PC-3 (cell line): Measurements from ENCODE around the gene CPA3. TPM values are rescaled to one million over a fixed set of nuclear protein-coding genes. Genes with fewer than 3 reads are reported as not detected.

Source experiments
- ATAC-seq: fragments of 200-7000 bp; cut with Tn5 transposase; 2 replicates; pipeline ENCODE4 v1.9.1; 2020; ENCODE audit warnings: mild to moderate bottlenecking, moderate library complexity
- BruUV-seq: library from RNA; stranded (reverse); fragments of 400-500 nt; replicated peaks from 2 replicates; lab custom pipeline; 2021; lab: Mats Ljungman, UMichigan
- CTCF ChIA-PET: fragments of 300-600 bp; sonication (Branson Sonifier 250); formaldehyde crosslinking; loops from one replicate; lab custom pipeline; 2022; ENCODE audit warnings: antibody characterized with exemption; lab: Charles Lee
- POLR2A ChIA-PET: fragments of 300-600 bp; sonication (Branson Sonifier 250); formaldehyde crosslinking; loops from one replicate; lab custom pipeline; 2022; ENCODE audit warnings: antibody characterized with exemption; ENCODE audit not compliant: unreplicated experiment; lab: Charles Lee
- DNase-seq: peaks from one replicate; pipeline ENCODE4 v3.0.0-alpha.2; 2015
- H2AFZ ChIP-seq: fragments of 300-600 bp; sonication (generic); 2 replicates; pipeline ENCODE4 v1.6.0; 2016; ENCODE audit warnings: antibody characterized with exemption, low read length
- H3F3A ChIP-seq: fragments of 300-600 bp; sonication (generic); one replicate; pipeline ENCODE4 v1.6.0; 2017; ENCODE audit warnings: antibody characterized with exemption, low read length, control low read depth, mild to moderate bottlenecking; ENCODE audit not compliant: unreplicated experiment
- H3K27ac ChIP-seq: fragments of 300-600 bp; sonication (generic); 2 replicates; pipeline ENCODE4 v1.5.1; 2016; ENCODE audit warnings: mild to moderate bottlenecking, low read length
- H3K27me3 ChIP-seq: fragments of 300-600 bp; sonication (generic); 2 replicates; pipeline ENCODE4 v1.6.1; 2016; ENCODE audit warnings: low read length, mixed read lengths
- H3K36me3 ChIP-seq: fragments of 300-600 bp; sonication (generic); 2 replicates; pipeline ENCODE4 v1.6.1; 2016; ENCODE audit warnings: low read depth, mixed run types, low read length, mixed read lengths
- H3K4me1 ChIP-seq: fragments of 300-600 bp; sonication (generic); 2 replicates; pipeline ENCODE4 v1.5.1; 2016; ENCODE audit warnings: low read length; ENCODE audit not compliant: insufficient read depth
- H3K4me2 ChIP-seq: fragments of 300-600 bp; sonication (generic); 2 replicates; pipeline ENCODE4 v1.6.0; 2016; ENCODE audit warnings: low read length
- H3K4me3 ChIP-seq: fragments of 300-600 bp; sonication (generic); 2 replicates; pipeline ENCODE4 v1.5.1; 2016; ENCODE audit warnings: mild to moderate bottlenecking, low read length, mixed read lengths
- H3K79me2 ChIP-seq: fragments of 300-600 bp; sonication (generic); 2 replicates; pipeline ENCODE4 v1.6.1; 2017; ENCODE audit warnings: low read length, mixed read lengths
- H3K9ac ChIP-seq: fragments of 300-600 bp; sonication (generic); 2 replicates; pipeline ENCODE4 v1.6.0; 2016; ENCODE audit warnings: mild to moderate bottlenecking, low read length
- H3K9me2 ChIP-seq: fragments of 300-600 bp; sonication (generic); replicated peaks from 2 replicates; pipeline ENCODE4 v1.6.1; 2016; ENCODE audit warnings: mixed run types, low read length, mixed read lengths
- H3K9me3 ChIP-seq: fragments of 300-600 bp; sonication (generic); 2 replicates; pipeline ENCODE4 v1.6.1; 2016; ENCODE audit warnings: low read length, mixed read lengths
- H4K20me1 ChIP-seq: fragments of 300-600 bp; sonication (generic); 2 replicates; pipeline ENCODE4 v1.6.1; 2016; ENCODE audit warnings: low read length, mixed read lengths
- CTCF ChIP-seq: fragments of 300-600 bp; sonication (generic); conservative IDR thresholded peaks from 2 replicates; pipeline ENCODE4 v1.5.1; 2017; ENCODE audit warnings: antibody characterized with exemption, low read depth, mild to moderate bottlenecking, low read length
- EZH2 ChIP-seq: fragments of 300-600 bp; sonication (generic); IDR thresholded peaks from one replicate; pipeline ENCODE4 v1.6.1; 2017; ENCODE audit warnings: antibody characterized with exemption, mild to moderate bottlenecking, low read length; ENCODE audit not compliant: unreplicated experiment
- EZH2phosphoT487 ChIP-seq: fragments of 300-600 bp; sonication (generic); IDR thresholded peaks from 2 replicates; pipeline ENCODE4 v1.6.1; 2018; ENCODE audit warnings: mild to moderate bottlenecking, antibody characterized with exemption, low read length, borderline replicate concordance
- intact Hi-C: fragments of 100-400 bp; cut with micrococcal nuclease; formaldehyde crosslinking; loops from 2 replicates; pipeline ENCODE4 v1.9.0; 2023
- total RNA-seq: library from RNA; depleted of rRNA; stranded (reverse); fragments of >200 nt; gene quantifications from 2 replicates; pipeline ENCODE4 v1.2.3, GENCODE V29; 2014

CPA3 gene
- total RNA-seq, 1 experiment from 2014 or later, result not detected

GRCh38 chr3:148930752-148931151, 65.7 kb downstream of the CPA3 start:
- POLR2A ChIA-PET, result no interaction called here
- Histone ChIP-seq H3K27me3 (peaks cover 18% of the 10 kb centered on the region; the same call in 1 of the 2 replicates), H3K36me3 (no peaks in the 10 kb centered on the region), H3K79me2 (no peaks in the 10 kb centered on the region), H2AFZ (no peak overlapping the region), H3K9me3 (no peaks in the 10 kb centered on the region), H3K4me2 (no peak overlapping the region), H3K9me2 (no peaks in the 10 kb centered on the region), H3K4me3 (no peak overlapping the region), H3K9ac (no peak overlapping the region), H3F3A (no peaks in the 10 kb centered on the region), H4K20me1 (no peaks in the 10 kb centered on the region), H3K4me1 (no peaks in the 10 kb centered on the region), H3K27ac (no peak overlapping the region)
- peak; percentile 40; the same call in 1 of the 2 replicates for ATAC-seq
- intact Hi-C loops, result no loop called here
- CTCF ChIA-PET, result no interaction called here
- DNase-seq, result peak; percentile 67
- no peak for TF ChIP-seq CTCF
- no peak for TF ChIP-seq EZH2phosphoT487
- no peak for TF ChIP-seq EZH2
- BruUV-seq, result no TSS peak

GRCh38 chr3:148931574-148931973, 66.5 kb downstream of the CPA3 start:
- Histone ChIP-seq H3K4me3 (no peak overlapping the region), H3K4me2 (no peak overlapping the region), H3K9ac (no peak overlapping the region), H3K79me2 (no peaks in the 10 kb centered on the region), H3K36me3 (no peaks in the 10 kb centered on the region), H2AFZ (no peak overlapping the region), H3F3A (no peaks in the 10 kb centered on the region), H3K27ac (no peak overlapping the region), H3K27me3 (peaks cover 17% of the 10 kb centered on the region; the same call in 1 of the 2 replicates), H3K9me2 (no peaks in the 10 kb centered on the region), H3K4me1 (no peaks in the 10 kb centered on the region), H4K20me1 (no peaks in the 10 kb centered on the region), H3K9me3 (no peaks in the 10 kb centered on the region)
- intact Hi-C loops, result no loop called here
- DNase-seq (no peak), ATAC-seq (no peak)
- ChIA-PET CTCF (no interaction called here), POLR2A (no interaction called here)
- no TSS peak for BruUV-seq
- TF ChIP-seq CTCF (0 out of 2 replicates have a peak, but pooled peaks have one; percentile 22), EZH2phosphoT487 (no peak)

DNA sequence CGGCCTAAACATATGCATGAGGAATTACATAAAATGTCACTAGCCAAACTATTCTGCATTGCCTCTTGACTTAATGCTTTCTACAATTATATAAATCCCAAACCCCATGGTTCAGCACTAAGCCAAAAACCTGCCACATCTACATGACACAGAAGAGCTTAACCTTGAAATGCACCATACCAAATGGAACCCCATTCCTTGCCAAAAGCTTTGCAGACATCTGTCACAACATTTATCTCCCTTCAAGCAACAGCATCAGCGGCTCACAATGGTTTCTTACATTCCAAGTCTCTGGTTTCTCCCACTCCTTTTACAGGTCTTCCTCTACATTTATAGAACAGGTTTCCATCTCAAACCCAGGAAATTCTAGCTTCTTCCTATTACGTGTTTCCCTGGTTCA, 67.9 kb downstream of the CPA3 start:
- CTCF ChIA-PET, result no interaction called here

More for the DNA sequence above, 67.9 kb downstream of the CPA3 start:
- BruUV-seq, result no TSS peak
- H3K9me3 ChIP-seq, result no peaks in the 10 kb centered on the region
- intact Hi-C loops, result no loop called here
- TF ChIP-seq EZH2phosphoT487 (no peak), EZH2 (no peak), CTCF (no peak)
- H4K20me1 ChIP-seq, result no peaks in the 10 kb centered on the region
- no peaks in the 10 kb centered on the region for H3F3A ChIP-seq
- peaks cover 17% of the 10 kb centered on the region for H3K27me3 ChIP-seq
- DNase-seq (no peak), ATAC-seq (no peak)
- no peaks in the 10 kb centered on the region for H3K79me2 ChIP-seq
- H3K9me2 ChIP-seq, result no peaks in the 10 kb centered on the region
- H3K36me3 ChIP-seq, result no peaks in the 10 kb centered on the region
- no peak overlapping the region for H3K27ac ChIP-seq
- no peak overlapping the region for H2AFZ ChIP-seq
- H3K9ac ChIP-seq, result no peak overlapping the region
- no peak overlapping the region for H3K4me2 ChIP-seq
- POLR2A ChIA-PET, result no interaction called here
- no peaks in the 10 kb centered on the region for H3K4me1 ChIP-seq
- no peak overlapping the region for H3K4me3 ChIP-seq
